K562 (cell line): ENCODE data around the gene HIVEP2. TPM values are rescaled to one million over a fixed set of nuclear protein-coding genes. Genes with fewer than 3 reads are reported as not detected.

Source experiments
- ATAC-seq: fragments of 200-7000 bp; cut with Tn5 transposase; 3 replicates; pipeline ENCODE4 v1.9.1; 2020; ENCODE audit warnings: moderate library complexity
- BruUV-seq: library from RNA; stranded (reverse); fragments of 400-500 nt; replicated peaks from 2 replicates; lab custom pipeline; 2021; lab: Mats Ljungman, UMichigan
- CTCF ChIA-PET: fragments of 300-600 bp; formaldehyde crosslinking; extraction: SDS; loops from one replicate; lab custom pipeline; 2021; ENCODE audit warnings: low intra/inter-chr PET ratio; lab: Yijun Ruan, JAX
- POLR2A ChIA-PET: fragments of 300-600, 350-650 bp; sonication (Branson Sonifier 250); formaldehyde crosslinking; extraction: SDS; loops from one replicate; lab custom pipeline; 2021; ENCODE audit warnings: antibody characterized with exemption, inconsistent platforms; lab: Yijun Ruan, JAX
- DNase-seq, 4 experiments: peaks; one replicate each; pipeline versions ENCODE4 v3.0.0 to v3.0.0-alpha.2; 2011 to 2018; ENCODE audit warnings: low spot score in 3 of 4, mixed read lengths in 3 of 4; ENCODE audit errors: extremely low read depth in 1 of 4
- FAIRE-seq: peaks from 2 replicates; lab custom pipeline; 2011; peaks lifted over from hg19 to GRCh38; lab: Jason Lieb, UNC
- H2AFZ ChIP-seq: 2 replicates; pipeline ENCODE4 v1.6.0; 2011; ENCODE audit warnings: low read depth, low read length, control low read depth, inconsistent platforms
- H3K27ac ChIP-seq: fragments of 200-600 bp; 3 replicates; pipeline ENCODE4 v1.8.0; 2011; ENCODE audit warnings: low read depth, mild to moderate bottlenecking, control low read depth, inconsistent platforms, low read length, moderate library complexity, mixed read lengths; ENCODE audit errors: extremely low read depth
- H3K27me3 ChIP-seq, 2 experiments: fragments of 300-600 bp in 1 of 2; 2 replicates in 1 of 2; 3 replicates in 1 of 2; pipeline versions ENCODE4 v1.6.0 to v1.8.0; 2011; ENCODE audit warnings: inconsistent platforms in 2 of 2, low read length in 2 of 2, mild to moderate bottlenecking in 1 of 2, mixed read lengths in 1 of 2, moderate library complexity in 1 of 2; ENCODE audit not compliant: control insufficient read depth in 2 of 2, insufficient read depth in 2 of 2
- H3K36me3 ChIP-seq: fragments of 300-600 bp; 3 replicates; pipeline ENCODE4 v1.8.0; 2011; ENCODE audit warnings: mild to moderate bottlenecking, low read length, inconsistent platforms; ENCODE audit not compliant: control insufficient read depth, insufficient read depth
- H3K4me1 ChIP-seq, 2 experiments: fragments of 200-600 bp in 1 of 2; replicated peaks in 1 of 2; 2 replicates in 1 of 2; 3 replicates in 1 of 2; pipeline versions ENCODE4 v1.5.1 to v1.8.0; 2011; ENCODE audit warnings: inconsistent platforms in 2 of 2, low read length in 2 of 2, mild to moderate bottlenecking in 1 of 2, mixed read lengths in 1 of 2, moderate library complexity in 1 of 2; ENCODE audit not compliant: control insufficient read depth in 2 of 2, insufficient read depth in 2 of 2
- H3K4me2 ChIP-seq: 2 replicates; pipeline ENCODE4 v1.6.1; 2011; ENCODE audit warnings: low read length, control low read depth, inconsistent platforms, mixed read lengths; ENCODE audit not compliant: insufficient read depth
- H3K4me3 ChIP-seq: fragments of 200-600 bp; sonication (generic), shearing (Covaris generic); 2 replicates; pipeline ENCODE4 v1.5.1; 2016; ENCODE audit warnings: control low read depth, inconsistent platforms
- H3K79me2 ChIP-seq: fragments of 200-600 bp; 3 replicates; pipeline ENCODE4 v1.8.0; 2011; ENCODE audit warnings: low read length, inconsistent platforms; ENCODE audit not compliant: control insufficient read depth, insufficient read depth
- H3K9ac ChIP-seq, 2 experiments: 2 replicates each; pipeline versions ENCODE4 v1.6.0 to v1.6.1; 2011; ENCODE audit warnings: low read depth in 2 of 2, low read length in 2 of 2, control low read depth in 1 of 2, inconsistent platforms in 1 of 2, mild to moderate bottlenecking in 1 of 2, mixed read lengths in 1 of 2; ENCODE audit not compliant: insufficient read depth in 1 of 2
- H3K9me1 ChIP-seq: one replicate; pipeline ENCODE4 v1.6.0; 2011; ENCODE audit warnings: inconsistent platforms, mild to moderate bottlenecking, low read length, moderate library complexity; ENCODE audit not compliant: control insufficient read depth, insufficient read depth
- H3K9me3 ChIP-seq: replicated peaks from 2 replicates; pipeline ENCODE4 v1.5.1; 2011; ENCODE audit warnings: low read depth, low read length, inconsistent platforms; ENCODE audit not compliant: control insufficient read depth, insufficient read depth
- H4K20me1 ChIP-seq: replicated peaks from 2 replicates; pipeline ENCODE4 v1.6.1; 2011; ENCODE audit warnings: low read length, inconsistent platforms, mixed read lengths; ENCODE audit not compliant: control insufficient read depth, insufficient read depth
- ARNT ChIP-seq, 2 experiments: fragments of 450-650 bp; IDR thresholded peaks; 2 replicates each; pipeline ENCODE4 v1.6.1; 2016; ENCODE audit warnings: mild to moderate bottlenecking in 1 of 2
- CEBPB ChIP-seq: fragments of 450-650 bp; IDR thresholded peaks from 2 replicates; pipeline ENCODE4 v1.6.1; 2016; ENCODE audit warnings: missing genetic modification characterization, missing compliant biosample characterization
- CHD1 ChIP-seq: fragments of 200-600 bp; sonication (generic); IDR thresholded peaks from one replicate; pipeline ENCODE4 v1.6.1; 2012; ENCODE audit warnings: mild to moderate bottlenecking, moderate library complexity, low read length, inconsistent platforms
- CHD4 ChIP-seq: fragments of 200-600 bp; sonication (generic); IDR thresholded peaks from 3 replicates; pipeline ENCODE4 v1.6.1; 2012; ENCODE audit warnings: low read depth, mild to moderate bottlenecking, mixed read lengths, low read length, inconsistent platforms; ENCODE audit not compliant: insufficient read depth, insufficient replicate concordance, poor library complexity, severe bottlenecking
- COPS2 ChIP-seq: fragments of 450-650 bp; conservative IDR thresholded peaks from 2 replicates; pipeline ENCODE4 v1.6.1; 2016; ENCODE audit warnings: mild to moderate bottlenecking, moderate library complexity
- ELF4 ChIP-seq: fragments of 450-650 bp; formaldehyde crosslinking; IDR thresholded peaks from 2 replicates; pipeline ENCODE4 v1.4.0; 2022; ENCODE audit warnings: missing genetic modification characterization
- EP300 ChIP-seq: IDR thresholded peaks from 2 replicates; pipeline ENCODE4 v1.6.1; 2012; ENCODE audit warnings: low read length, improper control_type of control experiment
- ERF ChIP-seq: fragments of 450-650 bp; formaldehyde crosslinking; IDR thresholded peaks from 2 replicates; pipeline ENCODE4 v1.4.0; 2020; ENCODE audit warnings: mild to moderate bottlenecking, mixed read lengths
- ETV1 ChIP-seq: fragments of 450-650 bp; conservative IDR thresholded peaks from 2 replicates; pipeline ENCODE4 v1.6.1; 2016; ENCODE audit warnings: missing genetic modification characterization, control low read depth, low read depth, missing compliant biosample characterization
- JUND ChIP-seq, 2 experiments: IDR thresholded peaks; 2 replicates in 1 of 2; 3 replicates in 1 of 2; pipeline ENCODE4 v1.6.1; 2011; ENCODE audit warnings: borderline replicate concordance in 2 of 2, low read depth in 2 of 2, low read length in 2 of 2, improper control_type of control experiment in 1 of 2, missing biosample characterization in 1 of 2, missing genetic modification characterization in 1 of 2, missing genetic modification reagents in 1 of 2
- MCM2 ChIP-seq: fragments of 450-650 bp; IDR thresholded peaks from 2 replicates; pipeline ENCODE4 v1.6.1; 2017; ENCODE audit warnings: low read depth, mild to moderate bottlenecking
- NR2F6 ChIP-seq: fragments of 450-650 bp; formaldehyde crosslinking; IDR thresholded peaks from 2 replicates; pipeline ENCODE4 v1.4.0; 2020; ENCODE audit warnings: mild to moderate bottlenecking
- PHTF2 ChIP-seq: fragments of 250-450 bp; sonication (Bioruptor Pico); IDR thresholded peaks from 2 replicates; pipeline ENCODE4 v1.5.0; 2021; ENCODE audit warnings: mild to moderate bottlenecking
- PRMT5 ChIP-seq: sonication (generic); formaldehyde crosslinking; IDR thresholded peaks from 2 replicates; pipeline ENCODE4 v1.5.0; 2020; ENCODE audit warnings: missing genetic modification reagents
- SRSF7 ChIP-seq: fragments of 200-400 bp; formaldehyde crosslinking; optimal IDR thresholded peaks from 2 replicates; pipeline ENCODE3; 2017; ENCODE audit warnings: mild to moderate bottlenecking, low read depth, low read length
- TCF7 ChIP-seq: sonication (generic); IDR thresholded peaks from 2 replicates; pipeline ENCODE4 v1.6.1; 2016; ENCODE audit warnings: antibody characterized with exemption, borderline replicate concordance
- ZFX ChIP-seq: sonication (generic); formaldehyde crosslinking; IDR thresholded peaks from 2 replicates; pipeline ENCODE4 v1.8.0; 2022; ENCODE audit warnings: mild to moderate bottlenecking, missing genetic modification reagents, moderate library complexity
- ZKSCAN1 ChIP-seq: fragments of 150-350 bp; IDR thresholded peaks from 2 replicates; pipeline ENCODE4 v1.6.1; 2016; ENCODE audit warnings: low read depth, low read length
- ZKSCAN8 ChIP-seq: fragments of 200-800 bp; sonication (Bioruptor generic); IDR thresholded peaks from 2 replicates; pipeline ENCODE4 v1.6.1; 2016; ENCODE audit warnings: missing genetic modification characterization, missing compliant biosample characterization
- WGBS: fragments of 100-300 bp; shearing (Covaris generic); methylation state at CpG from one replicate; pipeline ENCODE4 v1.1.6; 2016; ENCODE audit warnings: low coverage, mixed read lengths; ENCODE audit not compliant: insufficient coverage; ENCODE audit errors: missing lambda C conversion rate; 5-methylcytosine and 5-hydroxymethylcytosine counted together
- in situ Hi-C: fragments of 300-500 bp; cut with MboI; formaldehyde crosslinking; loops from 4 replicates; pipeline ENCODE4 v1.15.0; 2018; ENCODE audit warnings: inconsistent platforms, mixed read lengths
- intact Hi-C: fragments of 100-400 bp; cut with micrococcal nuclease; formaldehyde crosslinking; loops from 2 replicates; pipeline ENCODE4 v1.14.2; 2022
- polyA plus RNA-seq, 8 experiments: library from polyadenylated mRNA; depleted of rRNA in 4 of 8; stranded (reverse) in 5 of 8; unstranded in 3 of 8; fragments of >200 nt; fragmentation: Nextera tagmentation in 2 of 8; fragmentation: Illumina TruSeq in 1 of 8; extraction: Ambion mirVana in 2 of 8; extraction: Trizol in 1 of 8; gene quantifications; 2 replicates each; pipeline versions ENCODE4 v1.2.1 to v1.2.3, GENCODE V29; 2011 to 2014; ENCODE audit warnings: inconsistent platforms in 1 of 8, missing spikeins in 1 of 8
- total RNA-seq, 7 experiments: library from RNA; depleted of rRNA in 6 of 7; stranded (reverse); fragments of >200 nt in 6 of 7; fragmentation: Illumina TruSeq in 2 of 7; extraction: Trizol in 2 of 7; gene quantifications; 2 replicates each; pipeline versions ENCODE4 v1.2.1 to v1.2.3, GENCODE V29; 2011 to 2021; ENCODE audit warnings: low replicate concordance in 1 of 7
- TF ChIP-seq, protein P1 (sequence below): IDR thresholded peaks from 3 replicates; pipeline ENCODE4 v1.6.1; 2011; ENCODE audit warnings: borderline replicate concordance, mild to moderate bottlenecking; ENCODE audit not compliant: insufficient read length, insufficient read depth

HIVEP2 gene
- total and polyA plus RNA-seq, 9 of the 15 experiments (the other 6 are each of a cell fraction or from before 2014, with no cell fraction given), result under 0.01 to 1.2 (median 0.31) TPM

DNA sequence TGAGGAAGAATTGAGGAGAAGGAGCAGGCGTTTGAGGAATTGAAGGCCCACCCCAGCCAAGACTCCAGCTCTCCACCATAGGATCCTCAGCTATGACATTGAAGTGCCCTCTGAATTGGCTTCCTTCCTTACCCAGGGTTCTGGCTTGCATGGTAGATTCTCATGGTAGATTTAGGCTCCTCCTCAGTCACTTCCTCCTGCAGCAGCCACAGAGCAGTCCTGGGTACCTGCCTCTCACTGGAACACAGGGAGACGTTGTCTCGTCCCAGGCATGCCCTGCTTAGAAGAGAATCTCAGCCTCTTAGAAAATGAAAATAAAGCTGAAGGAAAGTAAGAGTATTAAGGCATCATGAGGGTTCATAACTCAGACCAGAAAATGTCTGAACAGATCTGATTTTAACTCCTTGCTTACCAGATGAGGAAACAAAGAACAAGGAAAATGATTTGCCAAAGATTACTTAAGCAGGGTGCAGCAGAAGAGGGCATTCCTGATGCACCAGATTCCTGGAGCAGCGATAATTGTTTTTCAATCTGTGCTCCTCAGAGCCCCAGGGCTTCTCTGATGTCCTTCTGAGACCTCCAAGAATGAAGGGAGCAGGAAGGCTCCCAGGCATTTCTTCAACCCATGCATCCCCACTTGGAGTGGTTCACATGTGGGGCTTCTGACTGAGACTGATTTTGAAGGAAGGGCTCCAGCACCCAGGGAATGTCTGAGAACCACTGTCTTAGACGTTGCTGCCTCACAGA lies 219.8 kb downstream of the HIVEP2 start (continued):
- TF ChIP-seq, protein P1, sequence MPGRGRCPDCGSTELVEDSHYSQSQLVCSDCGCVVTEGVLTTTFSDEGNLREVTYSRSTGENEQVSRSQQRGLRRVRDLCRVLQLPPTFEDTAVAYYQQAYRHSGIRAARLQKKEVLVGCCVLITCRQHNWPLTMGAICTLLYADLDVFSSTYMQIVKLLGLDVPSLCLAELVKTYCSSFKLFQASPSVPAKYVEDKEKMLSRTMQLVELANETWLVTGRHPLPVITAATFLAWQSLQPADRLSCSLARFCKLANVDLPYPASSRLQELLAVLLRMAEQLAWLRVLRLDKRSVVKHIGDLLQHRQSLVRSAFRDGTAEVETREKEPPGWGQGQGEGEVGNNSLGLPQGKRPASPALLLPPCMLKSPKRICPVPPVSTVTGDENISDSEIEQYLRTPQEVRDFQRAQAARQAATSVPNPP, result no peak
- TF ChIP-seq ZKSCAN8 (CRISPR knock-in tag), result no peak
- no peak for TF ChIP-seq NR2F6 (CRISPR knock-in tag)
- no peak for TF ChIP-seq ETV1 (tag)
- TF ChIP-seq CEBPB (tag), result no peak
- TF ChIP-seq PRMT5 (CRISPR knock-in tag), result no peak
- no peak for TF ChIP-seq SRSF7

DNA sequence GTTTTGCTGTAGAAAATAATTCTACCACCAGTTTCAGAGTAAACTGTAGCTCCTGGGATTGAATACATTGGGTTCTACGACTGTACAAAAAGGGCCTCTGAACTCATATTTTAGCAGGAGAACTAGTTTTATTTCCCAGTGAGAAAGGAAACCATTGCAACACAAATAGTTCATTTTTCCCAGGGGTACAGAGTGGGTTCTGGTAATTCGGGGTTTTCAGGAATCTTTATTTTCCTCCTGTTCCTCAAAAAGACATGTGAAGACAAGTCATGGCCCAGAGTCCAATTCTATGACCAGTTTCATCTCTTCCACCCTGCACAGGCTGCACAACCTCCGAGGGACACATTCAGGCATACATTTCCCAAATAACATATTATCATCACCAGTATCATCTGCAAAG lies 222.1 kb downstream of the HIVEP2 start:
- no peak for FAIRE-seq
- no peak overlapping the region for H3K4me2 ChIP-seq
- POLR2A ChIA-PET, result no interaction called here
- TF ChIP-seq COPS2 (no peak), MCM2 (no peak), ELF4 (CRISPR knock-in tag) (no peak), JUND (IDR thresholded peaks at IDR 0.05; ENCODE audit: borderline replicate concordance, low read depth, low read length) (no peak), JUND (tag; IDR thresholded peaks at IDR 0.05; ENCODE audit: borderline replicate concordance, low read depth, low read length) (no peak), ZFX (no peak), PHTF2 (CRISPR knock-in tag) (no peak), TCF7 (no peak), ARNT (IDR thresholded peaks at IDR 0.05) (no peak), CHD4 (no peak), ERF (CRISPR knock-in tag) (no peak), ZKSCAN1 (no peak), EP300 (no peak), CHD1 (no peak)

More for the DNA sequence above, 222.1 kb downstream of the HIVEP2 start:
- H4K20me1 ChIP-seq, result no peaks in the 10 kb centered on the region
- BruUV-seq, result no TSS peak
- in situ Hi-C loops (no loop called here), intact Hi-C loops (no loop called here)
- WGBS, result 1% methylated on average over 3 of the region's 3 CpGs
- no peak overlapping the region for H3K27ac ChIP-seq
- H3K27me3 ChIP-seq, result 0 out of 5 replicates have a peak, but pooled peaks cover 0 to 4% of the 10 kb centered on the region in 2 experiments
- H3K9me3 ChIP-seq, result no peaks in the 10 kb centered on the region
- no peaks in the 10 kb centered on the region for H3K36me3 ChIP-seq
- ATAC-seq (no peak), DNase-seq (no peak)
- CTCF ChIA-PET, result no interaction called here
- H3K4me3 ChIP-seq, result no peak overlapping the region
- H3K79me2 ChIP-seq, result no peaks in the 10 kb centered on the region
- no peaks in the 10 kb centered on the region for H3K4me1 ChIP-seq
- H2AFZ ChIP-seq, result no peak overlapping the region
- no peaks in the 10 kb centered on the region for H3K9me1 ChIP-seq
- H3K9ac ChIP-seq, result no peak overlapping the region
